OCI-LY7 (cell line): ENCODE results near the gene HGFAC.

ENCODE experiments used
- EZH2phosphoT487 ChIP-seq: fragments of 200-600 bp; sonication (generic); IDR thresholded peaks from 2 replicates; pipeline ENCODE4 v1.6.1; 2018; ENCODE audit warnings: low read depth, borderline replicate concordance, mild to moderate bottlenecking, mixed run types, antibody characterized with exemption, low read length, moderate library complexity, mixed read lengths
- TF ChIP-seq, protein P1 (sequence below): fragments of 200-600 bp; sonication (generic); conservative IDR thresholded peaks from 2 replicates; pipeline ENCODE4 v1.5.1; 2014; ENCODE audit warnings: mild to moderate bottlenecking, antibody characterized with exemption, low read length, moderate library complexity, mixed read lengths

DNA sequence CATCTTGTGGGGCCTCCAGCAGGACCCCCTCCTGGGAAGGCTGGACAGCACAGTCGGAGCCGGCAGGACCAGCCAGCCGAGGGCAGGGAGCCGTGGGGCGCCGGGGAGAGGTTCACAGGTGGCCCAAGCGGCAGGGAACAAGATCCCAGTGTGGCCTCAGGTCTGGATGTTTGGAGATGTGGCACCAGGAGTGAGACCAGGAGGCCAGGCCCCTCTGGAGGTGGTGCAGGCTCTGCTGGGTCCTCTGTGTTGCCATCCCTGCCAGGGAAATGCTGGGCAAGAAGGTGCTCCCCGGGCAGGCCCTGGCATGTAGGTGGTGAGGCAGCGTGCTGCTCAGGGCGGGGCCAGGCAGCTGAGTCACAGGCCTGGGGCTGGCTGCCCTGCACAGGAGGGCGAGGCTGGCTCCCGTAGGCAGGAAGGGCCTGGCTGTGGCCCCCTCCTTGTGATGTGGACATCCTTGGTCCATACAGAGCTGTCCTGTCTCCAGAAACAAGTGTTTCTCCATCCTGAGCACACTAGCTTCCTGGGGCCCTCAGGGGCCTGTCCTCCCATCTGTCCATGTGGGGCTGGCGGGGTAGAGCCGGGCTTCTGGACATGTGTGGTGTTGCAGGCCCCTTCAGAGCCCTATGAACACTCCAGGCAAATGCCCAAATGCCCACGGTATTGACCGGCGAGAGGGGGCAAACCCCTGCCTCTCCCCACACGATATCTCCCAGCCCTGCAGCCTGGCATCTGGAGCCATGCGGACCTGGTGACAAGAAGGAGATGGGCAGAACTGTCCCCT lies 4.8 kb upstream of the HGFAC start:
- TF ChIP-seq, protein P1, sequence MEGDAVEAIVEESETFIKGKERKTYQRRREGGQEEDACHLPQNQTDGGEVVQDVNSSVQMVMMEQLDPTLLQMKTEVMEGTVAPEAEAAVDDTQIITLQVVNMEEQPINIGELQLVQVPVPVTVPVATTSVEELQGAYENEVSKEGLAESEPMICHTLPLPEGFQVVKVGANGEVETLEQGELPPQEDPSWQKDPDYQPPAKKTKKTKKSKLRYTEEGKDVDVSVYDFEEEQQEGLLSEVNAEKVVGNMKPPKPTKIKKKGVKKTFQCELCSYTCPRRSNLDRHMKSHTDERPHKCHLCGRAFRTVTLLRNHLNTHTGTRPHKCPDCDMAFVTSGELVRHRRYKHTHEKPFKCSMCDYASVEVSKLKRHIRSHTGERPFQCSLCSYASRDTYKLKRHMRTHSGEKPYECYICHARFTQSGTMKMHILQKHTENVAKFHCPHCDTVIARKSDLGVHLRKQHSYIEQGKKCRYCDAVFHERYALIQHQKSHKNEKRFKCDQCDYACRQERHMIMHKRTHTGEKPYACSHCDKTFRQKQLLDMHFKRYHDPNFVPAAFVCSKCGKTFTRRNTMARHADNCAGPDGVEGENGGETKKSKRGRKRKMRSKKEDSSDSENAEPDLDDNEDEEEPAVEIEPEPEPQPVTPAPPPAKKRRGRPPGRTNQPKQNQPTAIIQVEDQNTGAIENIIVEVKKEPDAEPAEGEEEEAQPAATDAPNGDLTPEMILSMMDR, result no peak
- TF ChIP-seq EZH2phosphoT487, result no peak
